Measurements from ENCODE around the gene MEIKIN.

MEIKIN gene

GRCh38 chr5:131945551-131946168 is at the start of gene MEIKIN:
TSS of gene MEIKIN (minus strand) at chr5:131945663. CDS start at chr5:131945505, 158 bp downstream.
- no peak for DNase-seq

GRCh38 chr5:131994533-131995226 is 49.2 kb upstream of the MEIKIN start:
- no peak for DNase-seq

- DNase-seq: no peak
Observed at GRCh38 chr5:131994090-131994489, 48.6 kb upstream of the MEIKIN start.

- no peak for DNase-seq
Observed at GRCh38 chr5:131993676-131994075, 48.2 kb upstream of the MEIKIN start.

GRCh38 chr5:131992370-131992769 is 46.9 kb upstream of the MEIKIN start:
- no peak for DNase-seq

- no peak for DNase-seq
Observed at GRCh38 chr5:131991593-131992324, 46.3 kb upstream of the MEIKIN start.

GRCh38 chr5:131990716-131991115 is 45.3 kb upstream of the MEIKIN start:
- no peak for DNase-seq

GRCh38 chr5:131988601-131989000 is 43.1 kb upstream of the MEIKIN start:
- no peak for DNase-seq

- no peak for DNase-seq
Observed at GRCh38 chr5:131987251-131987650, 41.8 kb upstream of the MEIKIN start.

- no peak for DNase-seq
Observed at GRCh38 chr5:131986161-131986912, 40.9 kb upstream of the MEIKIN start.

GRCh38 chr5:131984956-131985665 is 39.6 kb upstream of the MEIKIN start:
- DNase-seq: no peak

- no peak for DNase-seq
Observed at GRCh38 chr5:131983244-131983771, 37.8 kb upstream of the MEIKIN start.

GRCh38 chr5:131981516-131981915 is 36.1 kb upstream of the MEIKIN start:
- no peak for DNase-seq

GRCh38 chr5:131980696-131981095 is 35.2 kb upstream of the MEIKIN start:
- DNase-seq: no peak

- DNase-seq: no peak
Observed at GRCh38 chr5:131979816-131980215, 34.4 kb upstream of the MEIKIN start.

- no peak for DNase-seq
Observed at GRCh38 chr5:131977212-131977604, 31.7 kb upstream of the MEIKIN start.

GRCh38 chr5:131976414-131977211 is 31.1 kb upstream of the MEIKIN start:
- no peak for DNase-seq

- DNase-seq: no peak
Observed at GRCh38 chr5:131974956-131975726, 29.7 kb upstream of the MEIKIN start.

GRCh38 chr5:131974622-131974955 is 29.1 kb upstream of the MEIKIN start:
- DNase-seq: no peak

- DNase-seq: no peak
Observed at GRCh38 chr5:131974016-131974415, 28.6 kb upstream of the MEIKIN start.

Data from NK-92 treated with Interleukin-12 subunit alpha and Interleukin-12 subunit beta, amount 100 ng/mL, for 24 hours (cell line).